HEK293 (cell line): Measurements from ENCODE around the gene NUP35.

Experiments
- ATF2 ChIP-seq: fragments of 450-650 bp; formaldehyde crosslinking; IDR thresholded peaks from 2 replicates; pipeline ENCODE4 v1.5.1; 2016; ENCODE audit warnings: missing biosample characterization, missing genetic modification characterization, low read depth
- SP7 ChIP-seq: fragments of 450-650 bp; formaldehyde crosslinking; IDR thresholded peaks from 2 replicates; pipeline ENCODE4 v1.5.1; 2016; ENCODE audit warnings: missing biosample characterization, missing genetic modification characterization
- YY2 ChIP-seq: fragments of 450-650 bp; formaldehyde crosslinking; IDR thresholded peaks from 2 replicates; pipeline ENCODE4 v1.5.1; 2016; ENCODE audit warnings: missing biosample characterization, missing genetic modification characterization
- ZNF121 ChIP-seq: fragments of 450-650 bp; formaldehyde crosslinking; IDR thresholded peaks from 2 replicates; pipeline ENCODE4 v1.5.1; 2016; ENCODE audit warnings: missing biosample characterization, missing genetic modification characterization
- ZNF274 ChIP-seq, 2 experiments: fragments of 200-500 bp in 1 of 2; fragments of 450-650 bp in 1 of 2; sonication (Bioruptor generic) in 1 of 2; formaldehyde crosslinking in 1 of 2; IDR thresholded peaks; 2 replicates each; pipeline versions ENCODE4 v1.5.1 to v1.6.1; 2014 to 2016; ENCODE audit warnings: borderline replicate concordance in 1 of 2, inconsistent platforms in 1 of 2, low read length in 1 of 2, missing biosample characterization in 1 of 2, missing genetic modification characterization in 1 of 2
- ZNF324 ChIP-seq: fragments of 450-650 bp; formaldehyde crosslinking; IDR thresholded peaks from 2 replicates; pipeline ENCODE4 v1.5.1; 2016; ENCODE audit warnings: missing biosample characterization, missing genetic modification characterization
- ZNF341 ChIP-seq: fragments of 450-650 bp; formaldehyde crosslinking; IDR thresholded peaks from 2 replicates; pipeline ENCODE4; 2016; ENCODE audit warnings: low read depth, missing biosample characterization, missing genetic modification characterization
- ZNF549 ChIP-seq: fragments of 450-650 bp; IDR thresholded peaks from 2 replicates; pipeline ENCODE4 v1.5.1; 2018; ENCODE audit warnings: missing biosample characterization, missing genetic modification characterization, mild to moderate bottlenecking, inconsistent platforms, moderate library complexity
- TF ChIP-seq, protein P1 (sequence below): fragments of 450-650 bp; formaldehyde crosslinking; IDR thresholded peaks from 2 replicates; pipeline ENCODE4 v1.5.1; 2016; ENCODE audit warnings: missing biosample characterization, missing genetic modification characterization
- TF ChIP-seq, protein P2 (sequence below): fragments of 450-650 bp; formaldehyde crosslinking; IDR thresholded peaks from 2 replicates; pipeline ENCODE4 v1.5.1; 2016; ENCODE audit warnings: missing biosample characterization, missing genetic modification characterization

GRCh38 chr2:183134016-183134415 lies 9.8 kb downstream of the NUP35 start:
- TF ChIP-seq, protein P1, sequence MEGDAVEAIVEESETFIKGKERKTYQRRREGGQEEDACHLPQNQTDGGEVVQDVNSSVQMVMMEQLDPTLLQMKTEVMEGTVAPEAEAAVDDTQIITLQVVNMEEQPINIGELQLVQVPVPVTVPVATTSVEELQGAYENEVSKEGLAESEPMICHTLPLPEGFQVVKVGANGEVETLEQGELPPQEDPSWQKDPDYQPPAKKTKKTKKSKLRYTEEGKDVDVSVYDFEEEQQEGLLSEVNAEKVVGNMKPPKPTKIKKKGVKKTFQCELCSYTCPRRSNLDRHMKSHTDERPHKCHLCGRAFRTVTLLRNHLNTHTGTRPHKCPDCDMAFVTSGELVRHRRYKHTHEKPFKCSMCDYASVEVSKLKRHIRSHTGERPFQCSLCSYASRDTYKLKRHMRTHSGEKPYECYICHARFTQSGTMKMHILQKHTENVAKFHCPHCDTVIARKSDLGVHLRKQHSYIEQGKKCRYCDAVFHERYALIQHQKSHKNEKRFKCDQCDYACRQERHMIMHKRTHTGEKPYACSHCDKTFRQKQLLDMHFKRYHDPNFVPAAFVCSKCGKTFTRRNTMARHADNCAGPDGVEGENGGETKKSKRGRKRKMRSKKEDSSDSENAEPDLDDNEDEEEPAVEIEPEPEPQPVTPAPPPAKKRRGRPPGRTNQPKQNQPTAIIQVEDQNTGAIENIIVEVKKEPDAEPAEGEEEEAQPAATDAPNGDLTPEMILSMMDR: no peak
- TF ChIP-seq ZNF274 (IDR thresholded peaks at IDR 0.05; ENCODE audit: low read length) (no peak), ZNF274 (tag by site-specific recombination; IDR thresholded peaks at IDR 0.05; ENCODE audit: borderline replicate concordance) (no peak), ZNF324 (tag by site-specific recombination) (no peak), ZNF121 (tag by site-specific recombination) (no peak), YY2 (tag by site-specific recombination) (no peak), ZNF341 (no peak), SP7 (tag by site-specific recombination) (no peak), ATF2 (tag by site-specific recombination) (no peak), ZNF549 (no peak)
- TF ChIP-seq, protein P2, sequence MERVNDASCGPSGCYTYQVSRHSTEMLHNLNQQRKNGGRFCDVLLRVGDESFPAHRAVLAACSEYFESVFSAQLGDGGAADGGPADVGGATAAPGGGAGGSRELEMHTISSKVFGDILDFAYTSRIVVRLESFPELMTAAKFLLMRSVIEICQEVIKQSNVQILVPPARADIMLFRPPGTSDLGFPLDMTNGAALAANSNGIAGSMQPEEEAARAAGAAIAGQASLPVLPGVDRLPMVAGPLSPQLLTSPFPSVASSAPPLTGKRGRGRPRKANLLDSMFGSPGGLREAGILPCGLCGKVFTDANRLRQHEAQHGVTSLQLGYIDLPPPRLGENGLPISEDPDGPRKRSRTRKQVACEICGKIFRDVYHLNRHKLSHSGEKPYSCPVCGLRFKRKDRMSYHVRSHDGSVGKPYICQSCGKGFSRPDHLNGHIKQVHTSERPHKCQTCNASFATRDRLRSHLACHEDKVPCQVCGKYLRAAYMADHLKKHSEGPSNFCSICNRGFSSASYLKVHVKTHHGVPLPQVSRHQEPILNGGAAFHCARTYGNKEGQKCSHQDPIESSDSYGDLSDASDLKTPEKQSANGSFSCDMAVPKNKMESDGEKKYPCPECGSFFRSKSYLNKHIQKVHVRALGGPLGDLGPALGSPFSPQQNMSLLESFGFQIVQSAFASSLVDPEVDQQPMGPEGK (tag by site-specific recombination): no peak
